Choroid plexus epithelial cell (primary cell): ENCODE results near the gene RNF144A.

Experiments
- DNase-seq: peaks from one replicate; pipeline ENCODE4 v3.0.0-alpha.2; 2010; ENCODE audit warnings: low read depth
- H3K4me3 ChIP-seq: 2 replicates; pipeline ENCODE4 v1.5.1; 2011; ENCODE audit warnings: low read depth, mild to moderate bottlenecking, control low read depth, low read length, moderate library complexity
- TF ChIP-seq, protein P1 (sequence below): conservative IDR thresholded peaks from 2 replicates; pipeline ENCODE4 v1.5.1; 2011; ENCODE audit warnings: low read depth, mild to moderate bottlenecking, control low read depth, inconsistent platforms, low read length, moderate library complexity

The RNF144A gene

DNA sequence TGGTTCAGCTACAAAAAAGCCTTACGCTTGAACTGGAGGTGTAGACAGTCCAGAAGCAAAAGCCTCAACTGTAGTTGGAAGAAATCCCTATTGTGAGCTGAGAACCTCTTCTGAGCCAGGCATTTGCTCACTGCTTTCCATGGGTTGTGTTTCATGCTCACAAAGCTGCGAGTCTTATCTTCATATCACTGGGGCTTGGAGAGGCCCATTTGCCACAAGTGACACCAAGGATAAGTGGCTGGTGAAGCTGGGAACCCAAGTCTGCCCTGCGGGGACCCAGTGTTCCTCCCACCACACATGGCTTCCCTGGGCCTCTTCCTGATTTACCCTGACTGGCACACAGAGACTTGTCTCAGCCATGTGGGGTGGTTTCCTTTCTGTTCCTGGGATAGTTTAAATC lies 130.4 kb downstream of the RNF144A start:
- no peak for DNase-seq
- no peak overlapping the region for H3K4me3 ChIP-seq
- TF ChIP-seq, protein P1, sequence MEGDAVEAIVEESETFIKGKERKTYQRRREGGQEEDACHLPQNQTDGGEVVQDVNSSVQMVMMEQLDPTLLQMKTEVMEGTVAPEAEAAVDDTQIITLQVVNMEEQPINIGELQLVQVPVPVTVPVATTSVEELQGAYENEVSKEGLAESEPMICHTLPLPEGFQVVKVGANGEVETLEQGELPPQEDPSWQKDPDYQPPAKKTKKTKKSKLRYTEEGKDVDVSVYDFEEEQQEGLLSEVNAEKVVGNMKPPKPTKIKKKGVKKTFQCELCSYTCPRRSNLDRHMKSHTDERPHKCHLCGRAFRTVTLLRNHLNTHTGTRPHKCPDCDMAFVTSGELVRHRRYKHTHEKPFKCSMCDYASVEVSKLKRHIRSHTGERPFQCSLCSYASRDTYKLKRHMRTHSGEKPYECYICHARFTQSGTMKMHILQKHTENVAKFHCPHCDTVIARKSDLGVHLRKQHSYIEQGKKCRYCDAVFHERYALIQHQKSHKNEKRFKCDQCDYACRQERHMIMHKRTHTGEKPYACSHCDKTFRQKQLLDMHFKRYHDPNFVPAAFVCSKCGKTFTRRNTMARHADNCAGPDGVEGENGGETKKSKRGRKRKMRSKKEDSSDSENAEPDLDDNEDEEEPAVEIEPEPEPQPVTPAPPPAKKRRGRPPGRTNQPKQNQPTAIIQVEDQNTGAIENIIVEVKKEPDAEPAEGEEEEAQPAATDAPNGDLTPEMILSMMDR: no peak

DNA sequence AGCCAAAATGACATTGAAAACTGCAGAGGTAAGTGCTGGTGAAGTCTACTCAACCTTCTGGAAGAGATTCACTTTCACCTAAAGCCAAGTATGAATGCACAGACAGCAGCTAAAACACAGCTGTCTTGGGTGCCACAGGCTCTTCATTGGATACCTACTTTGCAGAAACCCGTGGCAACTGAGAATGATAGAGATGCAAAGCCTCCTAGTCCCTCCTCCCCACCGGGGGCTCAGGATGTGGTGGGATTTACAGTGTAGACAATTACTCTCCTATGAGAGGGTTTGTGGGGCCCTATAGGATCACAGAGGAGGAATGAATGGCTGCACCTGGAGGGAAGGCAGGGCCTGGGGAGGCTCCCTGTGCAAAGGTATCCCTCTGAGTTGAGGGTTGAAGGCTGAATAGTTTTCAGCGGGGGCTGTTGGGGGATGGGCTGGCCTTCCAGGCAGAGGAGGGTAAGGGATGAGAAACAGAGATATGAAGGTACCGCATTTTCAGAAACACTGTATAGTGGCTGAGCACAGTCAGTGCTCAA lies 131.6 kb downstream of the RNF144A start:
- H3K4me3 ChIP-seq: no peak overlapping the region
- TF ChIP-seq, protein P1: no peak
- DNase-seq: no peak

DNA sequence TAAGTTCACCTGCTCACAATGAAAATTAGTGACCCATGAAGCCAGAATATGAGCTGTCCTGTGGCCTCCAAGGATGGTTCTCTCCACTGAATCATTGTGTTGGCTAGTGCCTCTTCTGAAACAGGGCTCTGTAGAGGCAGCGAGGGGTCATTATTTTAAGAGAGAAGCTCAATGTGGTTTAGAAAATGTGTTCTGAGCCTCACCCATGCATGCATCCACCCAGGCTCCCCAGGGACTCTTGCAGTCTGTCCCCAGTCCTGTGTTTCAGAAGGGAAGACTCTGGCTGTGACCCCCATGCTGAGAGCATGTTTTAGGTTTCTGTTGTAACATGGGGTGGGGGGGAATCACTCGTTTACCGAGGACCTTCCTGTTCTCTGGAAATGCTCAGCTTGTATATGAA lies 135.2 kb downstream of the RNF144A start:
- H3K4me3 ChIP-seq: no peak overlapping the region
- TF ChIP-seq, protein P1: no peak
- DNase-seq: no peak

DNA sequence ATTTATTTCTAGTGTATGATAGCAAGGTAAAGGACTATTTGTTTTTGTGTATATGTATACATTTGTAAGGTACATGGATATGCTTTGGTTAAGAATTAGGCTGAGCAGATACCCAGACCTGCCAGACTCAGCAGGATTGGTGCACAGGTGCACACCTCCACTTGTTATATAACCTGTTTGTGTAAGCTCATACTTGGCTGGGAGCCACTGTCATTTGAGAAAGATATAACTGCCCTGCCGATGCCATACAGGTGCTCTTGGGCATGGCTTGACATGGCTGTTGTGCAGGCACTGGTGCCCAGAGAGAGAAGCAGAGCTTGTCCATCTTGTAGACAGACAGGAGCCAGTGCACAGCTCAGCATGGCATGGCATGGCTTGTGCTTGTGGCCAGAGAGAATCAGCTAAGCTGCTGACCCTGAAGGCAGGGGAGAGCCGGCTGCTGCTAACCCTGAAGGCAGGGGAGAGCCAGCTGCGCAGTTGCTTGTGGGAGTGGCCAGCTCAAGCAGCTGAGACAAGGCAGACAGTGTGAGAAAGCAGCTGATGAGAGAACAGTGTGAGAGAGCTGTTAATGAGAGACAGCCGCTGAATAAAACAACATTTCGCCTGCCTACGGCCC lies 136.5 kb downstream of the RNF144A start:
- TF ChIP-seq, protein P1: no peak
- DNase-seq: peak; percentile 26
- no peak overlapping the region for H3K4me3 ChIP-seq

DNA sequence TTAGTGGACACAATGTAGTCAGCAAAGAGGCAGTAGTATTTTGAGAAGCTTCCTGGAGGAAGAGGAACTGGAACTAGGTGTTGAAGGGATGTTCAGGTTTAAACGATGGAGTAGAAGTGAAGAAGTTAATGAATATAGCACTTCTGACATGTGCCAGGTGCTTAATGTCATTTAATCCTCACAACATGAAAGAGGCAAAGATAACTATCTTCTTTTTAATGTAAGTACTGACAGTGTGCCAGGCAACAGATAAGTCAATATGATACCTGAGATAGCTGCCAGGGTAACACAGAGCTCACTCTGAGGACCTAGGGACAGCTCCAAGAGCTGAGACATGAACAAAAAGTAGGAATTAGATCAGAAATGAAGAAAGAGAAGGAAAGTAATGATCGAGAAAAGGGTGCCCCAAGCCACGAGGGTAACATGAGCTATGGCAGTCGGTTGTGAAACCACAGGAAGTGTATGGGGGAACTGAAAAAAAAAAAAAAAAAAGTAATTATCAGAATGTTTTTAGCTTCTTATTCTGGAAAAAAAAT lies 140.7 kb downstream of the RNF144A start:
- DNase-seq: no peak
- no peak overlapping the region for H3K4me3 ChIP-seq
- TF ChIP-seq, protein P1: no peak

DNA sequence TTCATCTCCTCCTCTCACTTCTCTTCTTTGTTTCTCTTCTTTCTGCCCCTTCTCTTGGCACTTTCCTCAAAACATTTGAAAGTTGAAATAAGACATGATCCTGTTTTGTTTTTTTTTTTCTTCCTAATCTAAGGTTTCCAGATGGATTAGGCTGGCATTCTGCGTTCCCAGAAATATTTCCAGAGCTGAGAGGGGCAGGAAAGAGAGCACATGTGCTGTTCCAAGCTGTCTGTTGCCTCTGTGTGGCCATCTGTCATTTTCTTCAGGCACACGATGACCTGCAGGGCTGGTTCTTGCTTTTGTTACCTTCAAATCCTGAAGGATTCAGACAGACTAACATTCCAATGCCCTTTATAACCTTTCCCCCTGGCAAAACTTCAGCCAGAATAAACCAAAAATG lies 142.9 kb downstream of the RNF144A start:
- TF ChIP-seq, protein P1: no peak
- no peak for DNase-seq
- H3K4me3 ChIP-seq: no peak overlapping the region
